Erythroblast (primary cell): ENCODE data around the gene TYW1B.
"Not testable (repeated sequence)": the region's sequence is repeated elsewhere in the genome, so short reads cannot be mapped to it uniquely, and the experiment has no call there.

Source experiments
- DNase-seq, 2 experiments: peaks; one replicate each; lab custom pipeline; 2025; lab: John Stamatoyannopoulos, UW
- GATA1 ChIP-seq: IDR thresholded peaks from 2 replicates; pipeline ENCODE4 v1.6.1; 2011; ENCODE audit warnings: low read depth, mild to moderate bottlenecking, control low read depth, low read length, moderate library complexity
- POLR2A ChIP-seq: IDR thresholded peaks from 2 replicates; pipeline ENCODE4 v1.6.1; 2011; ENCODE audit warnings: mild to moderate bottlenecking, low read length

The TYW1B gene

DNA sequence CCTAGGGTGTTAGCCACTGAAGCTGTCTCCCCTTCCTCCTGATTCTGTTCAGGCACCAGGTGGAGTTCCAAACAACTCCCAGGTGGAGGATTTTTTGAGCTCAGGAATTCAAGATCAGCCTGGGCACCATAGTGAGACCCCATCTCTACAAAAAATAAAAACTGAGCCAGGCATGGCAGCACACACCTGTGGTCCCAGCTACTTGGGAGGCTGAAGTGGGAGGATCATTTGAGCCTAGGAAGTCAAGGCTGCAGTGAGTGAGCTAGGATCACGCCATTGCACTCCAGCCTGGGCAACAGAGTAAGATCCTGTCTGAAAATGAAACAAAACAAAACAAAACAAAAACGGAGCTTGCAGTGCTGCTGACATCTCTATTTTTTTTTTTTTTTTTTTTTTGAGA, 287.1 kb downstream of the TYW1B start:
- DNase-seq, result no peak
- no peak for TF ChIP-seq POLR2A
- no peak for TF ChIP-seq GATA1

- TF ChIP-seq POLR2A, result no peak
- TF ChIP-seq GATA1, result no peak
- DNase-seq, result no peak
Observed at GRCh38 chr7:72540106-72540611, 287.8 kb downstream of the TYW1B start.

DNA sequence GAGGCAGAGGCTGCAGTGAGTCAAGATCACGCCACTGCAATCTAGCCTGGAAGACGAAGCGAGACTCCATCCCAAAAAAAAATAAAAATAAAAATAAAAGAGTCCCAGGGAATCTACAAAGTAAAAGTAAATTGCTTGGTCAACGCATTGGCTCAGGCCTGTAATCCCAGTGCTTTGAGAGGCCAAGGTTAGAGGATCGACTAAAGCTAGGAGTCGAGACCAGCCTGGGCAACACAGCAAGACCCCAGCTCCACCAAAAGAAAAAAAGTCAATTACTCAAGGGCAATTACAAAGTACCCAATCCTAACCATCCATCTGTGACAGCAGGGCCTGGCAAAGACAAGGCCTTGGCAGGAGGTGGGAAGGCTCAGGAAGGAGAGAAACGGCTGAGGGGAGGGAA, 288.3 kb downstream of the TYW1B start:
- TF ChIP-seq GATA1, result no peak
- no peak for TF ChIP-seq POLR2A

GRCh38 chr7:72538856-72539255, 289.1 kb downstream of the TYW1B start:
- DNase-seq, result no peak
- no peak for TF ChIP-seq GATA1
- TF ChIP-seq POLR2A, result no peak

More for the DNA sequence above, 288.3 kb downstream of the TYW1B start:
- no peak for DNase-seq

- TF ChIP-seq POLR2A (no peak), GATA1 (no peak)
- DNase-seq, result no peak
Observed at GRCh38 chr7:72538147-72538546, 289.9 kb downstream of the TYW1B start.

GRCh38 chr7:72536038-72536437, 292.0 kb downstream of the TYW1B start:
- DNase-seq, result not testable (repeated sequence)

DNA sequence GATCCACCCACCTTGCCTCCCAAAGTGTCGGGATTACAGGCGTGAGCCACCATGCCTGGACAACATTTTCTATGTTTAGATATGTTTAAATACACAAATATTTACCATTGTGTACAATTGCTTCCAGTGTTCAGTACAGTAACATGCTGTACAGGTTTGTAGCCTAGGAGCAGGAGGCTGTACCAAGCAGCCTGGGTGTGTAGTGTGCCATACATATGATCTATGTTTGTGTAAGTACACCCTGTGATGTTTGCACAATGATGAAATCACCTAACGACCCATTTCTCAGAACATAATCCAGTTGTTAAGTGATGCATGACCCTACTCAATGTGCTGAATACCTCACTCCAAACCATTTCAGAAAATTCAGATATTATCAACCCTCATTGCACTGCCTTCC, 297.0 kb downstream of the TYW1B start:
- not testable (repeated sequence) for DNase-seq
